Measurements from ENCODE around the gene RALGAPA2.

The RALGAPA2 gene

DNA sequence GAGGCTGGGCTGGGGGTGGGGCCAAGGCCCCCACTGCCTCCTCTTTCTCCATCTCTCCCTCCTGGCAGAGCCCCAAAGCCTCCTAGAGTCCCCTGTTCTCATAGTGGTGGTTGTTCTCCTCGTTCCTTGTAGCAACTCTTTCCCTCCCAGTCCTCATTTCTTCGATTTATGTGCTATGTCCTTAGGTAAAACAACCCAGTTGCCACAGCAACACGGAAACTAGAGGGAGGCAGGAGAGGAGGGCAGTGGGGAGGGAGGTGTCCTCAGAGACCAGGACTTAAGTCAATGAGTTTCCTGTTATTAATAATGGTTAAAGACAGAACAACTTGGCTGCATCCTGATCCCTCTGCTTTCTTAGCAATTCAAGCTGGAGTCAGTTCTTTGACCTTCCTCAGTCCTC, 183.6 kb downstream of the RALGAPA2 start:
- no peak for DNase-seq

DNA sequence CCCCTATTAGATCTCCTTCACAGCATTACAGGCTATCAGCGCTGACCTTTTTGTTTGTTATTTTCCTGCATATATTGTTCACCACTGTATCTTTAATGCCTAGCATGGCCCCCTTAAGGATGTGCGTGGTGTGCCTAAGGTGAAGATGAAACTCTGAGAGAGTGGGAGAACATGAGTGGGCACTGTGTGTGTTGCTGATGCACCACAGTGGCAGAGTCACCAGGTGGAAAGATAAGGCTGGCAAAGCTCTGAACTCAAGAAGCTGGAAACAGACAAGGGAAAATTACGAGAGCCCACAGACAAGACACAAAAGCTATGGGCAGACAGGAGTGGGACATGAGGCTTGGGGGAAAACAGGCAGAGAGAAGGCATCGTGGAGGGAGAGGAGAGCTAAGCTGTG, 184.8 kb downstream of the RALGAPA2 start:
- no peak for DNase-seq

- DNase-seq, result no peak
Observed at GRCh38 chr20:20525756-20526155, 186.7 kb downstream of the RALGAPA2 start.

DNA sequence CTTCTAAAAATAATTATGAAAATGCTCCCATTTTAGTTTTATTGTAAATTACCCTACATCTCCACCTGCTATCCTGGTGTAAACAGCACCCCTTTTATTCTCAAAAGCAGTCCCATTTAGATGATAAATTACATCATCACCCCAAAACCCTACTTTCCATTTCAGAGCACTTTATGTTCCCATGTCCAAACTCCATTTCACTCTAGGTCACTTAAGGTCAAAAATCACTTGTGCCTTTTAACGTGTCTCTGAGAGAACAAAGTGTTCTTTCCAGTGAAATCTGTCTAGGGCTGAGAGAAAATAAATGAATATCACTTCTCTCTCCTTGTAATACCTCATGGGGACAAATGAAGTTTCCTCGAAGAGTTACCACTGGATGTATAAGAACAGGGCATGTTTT, 187.2 kb downstream of the RALGAPA2 start:
- DNase-seq, result no peak

DNA sequence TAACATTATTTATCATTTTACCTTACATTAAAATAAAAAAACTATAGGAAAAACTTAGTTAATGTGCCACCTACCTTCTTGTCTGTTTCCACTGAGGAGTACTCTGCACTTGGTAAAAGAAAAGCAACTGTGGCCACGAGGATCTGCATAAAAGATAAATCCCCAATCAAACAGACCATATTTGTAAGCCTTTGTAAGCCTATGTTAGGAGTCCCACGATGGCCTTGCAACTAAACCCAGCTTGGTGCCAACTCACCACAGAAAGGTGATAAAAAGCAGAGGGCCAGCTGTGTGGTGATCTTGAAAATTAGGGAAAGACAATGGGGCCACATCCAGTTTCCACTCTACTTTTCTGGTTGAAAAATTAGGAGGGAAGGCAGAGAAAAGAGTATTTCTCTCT, 187.7 kb downstream of the RALGAPA2 start:
- DNase-seq, result no peak

DNA sequence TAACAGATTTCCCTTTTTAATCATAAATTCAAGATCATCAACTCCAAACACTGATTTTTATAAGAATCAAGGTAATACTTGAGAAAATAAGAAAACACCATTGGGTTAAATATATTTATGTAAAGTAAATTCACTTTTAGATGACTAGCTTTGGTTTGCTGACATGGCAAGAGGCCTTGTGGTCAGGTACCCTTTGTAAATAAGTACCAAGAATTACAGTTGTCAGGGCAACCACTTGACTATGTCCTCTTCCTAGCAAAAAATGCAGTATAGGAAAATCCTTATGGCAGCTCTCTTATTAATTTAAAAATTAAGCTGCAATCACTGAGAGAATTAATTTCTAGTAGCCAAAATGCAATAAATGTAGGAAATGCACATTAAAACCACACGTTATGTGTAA, 190.7 kb downstream of the RALGAPA2 start:
- DNase-seq, result no peak

- DNase-seq, result no peak
Observed at GRCh38 chr20:20520776-20521175, 191.7 kb downstream of the RALGAPA2 start.

- no peak for DNase-seq
Observed at GRCh38 chr20:20519269-20519668, 193.2 kb downstream of the RALGAPA2 start.

DNA sequence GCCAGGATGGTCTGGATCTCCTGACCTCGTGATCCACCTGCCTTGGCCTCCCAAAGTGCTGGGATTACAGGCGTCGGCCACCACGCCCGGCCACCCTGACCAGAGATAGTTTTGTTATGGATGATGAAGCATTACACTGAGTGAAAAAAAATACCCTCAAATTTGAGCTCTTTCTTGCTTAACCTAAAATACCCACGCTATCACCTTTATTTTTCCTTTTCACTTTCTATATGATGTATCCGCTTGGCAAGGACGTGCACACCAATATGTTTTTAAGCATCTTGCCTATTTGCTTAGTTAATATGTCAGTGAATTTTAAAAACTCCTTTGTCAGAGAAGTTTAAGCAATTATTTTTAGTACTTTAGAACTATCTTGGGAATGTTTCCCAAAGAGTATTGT, 194.2 kb downstream of the RALGAPA2 start:
- DNase-seq, result no peak

GRCh38 chr20:20517296-20517695, 195.1 kb downstream of the RALGAPA2 start:
- no peak for DNase-seq

GRCh38 chr20:20513720-20514119, 198.7 kb downstream of the RALGAPA2 start:
- no peak for DNase-seq

DNA sequence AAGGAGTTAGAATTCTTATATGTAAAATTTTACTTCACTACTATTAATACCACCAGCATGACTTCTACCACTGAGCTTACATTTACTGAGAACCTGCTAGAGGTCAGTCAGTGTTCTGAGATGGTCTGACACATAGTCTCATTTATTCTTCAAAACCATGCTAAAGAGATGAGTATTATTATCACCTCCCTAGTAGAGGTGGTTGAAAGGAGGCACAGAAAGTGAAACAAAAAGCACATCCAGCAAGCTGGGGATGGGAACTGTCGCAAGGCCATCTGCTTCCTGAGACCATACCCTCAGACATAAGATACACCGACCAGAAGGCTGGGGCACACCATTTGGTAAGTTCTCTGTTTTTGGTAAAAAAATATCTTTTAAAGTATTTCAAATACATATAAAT, 206.9 kb downstream of the RALGAPA2 start:
- no peak for DNase-seq

DNA sequence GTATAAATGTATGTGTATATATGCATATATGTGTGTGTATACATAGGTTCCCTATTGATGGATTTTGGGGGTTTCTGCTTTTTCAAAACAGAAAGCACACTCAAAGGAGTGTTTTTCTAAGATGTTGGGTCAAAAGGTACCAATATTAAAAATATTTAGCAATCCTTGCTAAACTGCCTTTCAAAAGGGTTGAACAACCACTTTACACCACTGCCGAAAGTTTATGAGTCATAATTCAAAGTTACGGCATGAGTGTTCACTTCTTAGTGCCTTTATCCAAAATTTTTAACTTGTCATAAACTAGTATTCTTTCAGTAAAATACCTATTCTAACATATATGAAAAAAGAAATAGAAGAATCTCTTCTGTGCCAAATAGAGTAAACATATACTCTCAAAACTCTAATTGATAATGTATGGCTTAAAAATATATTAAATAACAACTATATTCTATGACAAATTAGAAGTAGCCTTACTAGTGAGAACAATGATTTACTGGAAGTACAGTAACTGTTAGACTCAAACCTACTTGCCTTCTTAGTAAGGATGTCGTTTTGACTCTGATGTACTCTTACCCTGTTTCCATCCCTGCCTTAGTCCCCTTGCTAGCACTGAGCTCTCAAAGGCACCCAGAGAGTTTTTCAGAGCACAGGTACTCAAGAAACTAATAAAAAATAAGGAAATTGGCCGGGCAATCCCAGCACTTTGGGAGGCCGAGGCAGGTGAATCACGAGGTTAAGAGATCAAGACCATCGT, 208.5 kb downstream of the RALGAPA2 start:
- no peak for DNase-seq

- no peak for DNase-seq
Observed at GRCh38 chr20:20501128-20501527, 211.3 kb downstream of the RALGAPA2 start.

DNA sequence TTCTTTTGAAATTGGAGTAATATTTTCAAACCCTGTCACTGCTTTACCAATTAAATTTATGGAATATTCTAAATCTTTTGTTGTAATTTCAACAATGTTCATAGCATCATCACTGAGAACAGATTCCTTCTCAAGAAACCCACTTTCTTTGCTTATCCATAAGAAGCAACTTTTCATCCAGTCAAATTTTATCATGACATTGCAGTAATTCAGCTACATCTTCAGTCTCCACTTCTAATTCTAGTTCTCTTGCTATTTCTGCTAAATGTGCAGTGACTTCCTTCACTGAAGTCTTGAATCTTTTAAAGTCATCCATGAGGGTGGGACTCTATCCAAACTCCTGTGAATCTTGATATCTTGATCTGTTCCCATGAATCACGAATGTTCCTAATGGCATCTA, 212.1 kb downstream of the RALGAPA2 start:
- no peak for DNase-seq

DNA sequence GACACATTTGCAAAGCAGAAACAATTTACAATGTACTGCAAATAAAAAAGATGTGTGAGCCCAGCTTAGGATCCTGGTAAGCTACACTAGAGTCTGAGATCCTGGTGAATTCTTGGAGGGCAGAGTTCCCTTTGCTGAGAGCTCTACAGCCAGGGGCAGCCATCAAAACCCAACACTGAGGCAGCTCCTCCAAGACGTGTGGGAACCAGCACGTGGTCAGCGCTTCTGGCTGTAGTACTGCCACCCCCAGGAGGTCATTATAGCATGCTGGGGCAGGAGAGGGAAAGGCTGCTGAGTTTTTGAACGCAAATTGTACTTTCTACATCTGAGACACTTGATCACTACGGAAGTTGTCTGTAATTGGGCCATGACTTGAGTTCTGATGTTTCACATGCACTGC, 213.0 kb downstream of the RALGAPA2 start:
- DNase-seq, result no peak

- no peak for DNase-seq
Observed at GRCh38 chr20:20498076-20498861, 214.2 kb downstream of the RALGAPA2 start.

DNA sequence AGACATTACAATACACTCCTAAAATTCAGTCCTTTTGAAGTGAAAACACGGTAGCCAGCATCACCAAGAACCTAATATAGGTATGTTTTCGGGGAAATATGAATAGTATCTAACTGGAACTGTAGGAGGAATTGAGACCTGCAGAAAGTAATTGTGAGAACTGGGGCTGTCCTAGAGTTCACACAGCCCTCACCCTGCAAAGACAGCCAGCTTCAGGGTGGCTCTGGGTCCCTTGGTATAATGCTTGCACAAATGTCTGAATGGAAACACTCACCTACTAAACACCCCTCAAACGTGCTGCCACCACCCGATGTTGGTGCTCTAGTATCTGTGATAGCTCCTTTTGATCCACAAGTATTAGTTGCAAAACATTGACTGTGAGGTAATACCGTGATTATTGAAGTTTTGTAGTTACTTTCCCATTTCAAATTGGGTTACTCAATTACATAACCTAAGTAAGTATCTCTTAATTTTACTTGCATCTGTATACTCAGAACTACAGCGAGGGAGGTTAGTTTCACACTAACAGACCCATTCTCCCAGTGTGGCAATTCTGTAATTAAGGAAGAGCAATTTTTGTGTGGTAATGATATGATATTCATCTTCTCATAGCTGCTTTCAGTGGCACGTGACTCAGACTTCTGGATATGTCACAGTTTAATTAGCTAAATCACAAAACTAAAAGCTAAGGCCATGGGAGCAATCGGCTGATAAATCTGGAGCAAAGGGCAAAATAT, 215.0 kb downstream of the RALGAPA2 start:
- DNase-seq, result no peak

GRCh38 chr20:20495729-20496503, 216.5 kb downstream of the RALGAPA2 start:
- no peak for DNase-seq

- DNase-seq, result no peak
Observed at GRCh38 chr20:20493701-20494100, 218.7 kb downstream of the RALGAPA2 start.

DNA sequence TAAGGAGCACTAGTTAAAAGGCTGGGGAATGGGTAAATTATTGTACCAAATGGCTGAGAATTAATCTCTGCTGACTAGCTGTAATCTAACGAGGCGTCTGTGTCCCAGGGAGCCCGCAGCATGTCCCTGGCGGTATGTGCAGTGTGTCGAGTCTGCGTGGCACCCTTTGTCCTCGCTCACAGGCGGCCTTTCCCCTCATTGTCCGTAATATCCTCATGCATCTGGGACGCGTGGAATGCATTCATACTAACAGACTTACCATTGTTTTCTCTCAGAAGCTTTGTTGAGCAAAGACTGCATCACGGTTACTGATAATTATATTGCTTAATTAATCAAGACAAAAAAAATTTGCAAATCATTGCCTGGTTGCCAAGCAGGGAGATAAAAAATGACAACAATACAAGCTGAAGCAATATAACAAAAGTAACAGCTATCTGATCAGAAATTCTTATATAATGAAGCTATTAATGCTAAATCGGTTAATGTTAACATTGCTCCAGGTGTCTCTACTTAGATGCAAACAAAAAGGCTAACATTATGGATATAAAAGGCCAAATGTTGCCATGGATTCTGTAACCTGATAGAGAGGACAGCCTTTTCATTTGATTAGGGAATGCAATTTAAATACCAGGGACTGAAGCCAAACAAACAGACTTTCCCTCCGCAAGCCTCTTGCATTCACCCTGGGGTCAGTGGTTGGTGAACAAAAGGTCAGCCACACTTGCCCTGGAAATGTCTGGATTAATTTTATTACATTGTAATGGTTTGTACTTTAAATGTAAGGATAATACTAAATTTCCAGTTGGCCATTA, 219.7 kb downstream of the RALGAPA2 start:
- no peak for DNase-seq

DNA sequence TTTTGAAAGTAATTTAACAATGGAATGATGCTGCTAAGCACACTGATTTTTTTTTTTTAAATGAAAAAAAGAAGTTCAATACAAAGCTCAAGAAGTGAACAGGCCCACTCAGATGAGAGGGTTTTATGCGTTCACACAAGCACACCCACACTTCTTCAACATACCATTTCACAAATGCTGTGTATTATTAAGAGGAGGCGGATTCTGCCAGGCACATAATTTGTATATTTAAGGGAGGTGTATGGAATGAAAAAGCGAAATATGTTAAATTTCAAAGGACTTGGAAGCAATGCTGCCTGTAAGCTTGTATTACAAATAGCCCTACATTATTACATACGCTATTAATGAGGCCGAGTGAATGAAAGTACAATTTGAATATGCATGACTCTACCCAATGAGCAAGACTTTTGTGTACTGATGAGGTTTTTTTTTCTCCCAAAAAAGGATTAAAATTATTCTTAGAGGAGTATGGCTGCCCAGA, 220.6 kb downstream of the RALGAPA2 start:
- DNase-seq, result no peak

Measured in NCI-H1694 (cell line).